H9 (cell line): Measurements from ENCODE around the gene TOP1. TPM values are rescaled to one million over a fixed set of nuclear protein-coding genes. Genes with fewer than 3 reads are reported as not detected.

Experiments
- DNase-seq: peaks from one replicate; pipeline ENCODE4 v3.0.0-alpha.2; 2017
- H2AFZ ChIP-seq: one replicate; pipeline ENCODE4 v1.6.1; 2013; ENCODE audit warnings: mild to moderate bottlenecking, low read length, control low read depth, moderate library complexity
- H2AK5ac ChIP-seq: 2 replicates; pipeline ENCODE4 v1.6.1; 2013; ENCODE audit warnings: low read length, control low read depth, mixed read lengths; ENCODE audit not compliant: insufficient read length
- H2BK120ac ChIP-seq: one replicate; pipeline ENCODE4 v1.6.1; 2013; ENCODE audit warnings: low read depth, mild to moderate bottlenecking, low read length, control low read depth, inconsistent platforms; ENCODE audit not compliant: poor library complexity, severe bottlenecking
- H2BK12ac ChIP-seq: 2 replicates; pipeline ENCODE4 v1.6.1; 2013; ENCODE audit warnings: low read length, control low read depth, mixed read lengths, low read depth; ENCODE audit not compliant: insufficient read length
- H2BK15ac ChIP-seq: 2 replicates; pipeline ENCODE4 v1.6.1; 2013; ENCODE audit warnings: low read depth, low read length, control low read depth
- H2BK20ac ChIP-seq: one replicate; pipeline ENCODE4 v1.6.1; 2013; ENCODE audit warnings: low read depth, mild to moderate bottlenecking, low read length, control low read depth, inconsistent platforms; ENCODE audit not compliant: poor library complexity, severe bottlenecking
- H2BK5ac ChIP-seq: 2 replicates; pipeline ENCODE4 v1.6.1; 2013; ENCODE audit warnings: low read length, control low read depth, mixed read lengths; ENCODE audit not compliant: insufficient read length
- H3K14ac ChIP-seq: 2 replicates; pipeline ENCODE4 v1.6.1; 2013; ENCODE audit warnings: low read length, control low read depth; ENCODE audit not compliant: insufficient read depth
- H3K18ac ChIP-seq: 2 replicates; pipeline ENCODE4 v1.6.1; 2013; ENCODE audit warnings: low read depth, mild to moderate bottlenecking, mixed read lengths, low read length, control low read depth; ENCODE audit not compliant: insufficient read length
- H3K23ac ChIP-seq: 2 replicates; pipeline ENCODE4 v1.6.1; 2013; ENCODE audit warnings: low read length, control low read depth, mixed read lengths, low read depth; ENCODE audit not compliant: insufficient read length
- H3K23me2 ChIP-seq: 2 replicates; pipeline ENCODE4 v1.6.1; 2013; ENCODE audit warnings: low read depth, mild to moderate bottlenecking, mixed read lengths, low read length, control low read depth; ENCODE audit not compliant: insufficient read length, poor library complexity, severe bottlenecking
- H3K27ac ChIP-seq: 2 replicates; pipeline ENCODE4 v1.5.1; 2013; ENCODE audit warnings: low read length, control low read depth, mixed read lengths, low read depth; ENCODE audit not compliant: insufficient read length
- H3K27me3 ChIP-seq: 2 replicates; pipeline ENCODE4 v1.6.1; 2013; ENCODE audit warnings: low read length, control low read depth, inconsistent platforms; ENCODE audit not compliant: insufficient read depth
- H3K4ac ChIP-seq: 2 replicates; pipeline ENCODE4 v1.6.1; 2013; ENCODE audit warnings: low read depth, mild to moderate bottlenecking, control low read depth, inconsistent platforms, low read length, moderate library complexity
- H3K4me1 ChIP-seq: 2 replicates; pipeline ENCODE4 v1.6.1; 2013; ENCODE audit warnings: low read length, control low read depth, inconsistent platforms; ENCODE audit not compliant: insufficient read depth
- H3K4me2 ChIP-seq: 2 replicates; pipeline ENCODE4 v1.6.1; 2013; ENCODE audit warnings: low read length, control low read depth, mixed read lengths; ENCODE audit not compliant: insufficient read length, insufficient read depth
- H3K56ac ChIP-seq: 2 replicates; pipeline ENCODE4 v1.6.1; 2013; ENCODE audit warnings: low read depth, mild to moderate bottlenecking, mixed read lengths, low read length, control low read depth; ENCODE audit not compliant: insufficient read length
- H3K79me1 ChIP-seq: 2 replicates; pipeline ENCODE4 v1.6.1; 2013; ENCODE audit warnings: low read depth, mild to moderate bottlenecking, moderate library complexity, low read length, control low read depth, inconsistent platforms; ENCODE audit not compliant: insufficient read depth, poor library complexity, severe bottlenecking
- H3K79me2 ChIP-seq: 2 replicates; pipeline ENCODE4 v1.6.1; 2013; ENCODE audit warnings: low read length, control low read depth, inconsistent platforms; ENCODE audit not compliant: insufficient read depth
- H3K9ac ChIP-seq: 2 replicates; pipeline ENCODE4 v1.6.1; 2013; ENCODE audit warnings: low read length, control low read depth, mixed read lengths; ENCODE audit not compliant: insufficient read length; ENCODE audit errors: extremely low read depth
- H3K9me3 ChIP-seq: one replicate; pipeline ENCODE4 v1.6.1; 2013; ENCODE audit warnings: low read depth, low read length, inconsistent platforms; ENCODE audit not compliant: control insufficient read depth
- H3T11ph ChIP-seq: one replicate; pipeline ENCODE4 v1.6.1; 2013; ENCODE audit warnings: mild to moderate bottlenecking, low read length, control low read depth, inconsistent platforms
- H4K20me1 ChIP-seq: one replicate; pipeline ENCODE4 v1.6.1; 2013; ENCODE audit not compliant: control insufficient read depth, insufficient read length, insufficient read depth
- H4K5ac ChIP-seq: 2 replicates; pipeline ENCODE4 v1.6.1; 2013; ENCODE audit warnings: low read depth, mild to moderate bottlenecking, mixed read lengths, low read length, control low read depth; ENCODE audit not compliant: insufficient read length
- H4K8ac ChIP-seq: replicated peaks from 2 replicates; pipeline ENCODE4 v1.6.1; 2013; ENCODE audit warnings: low read length, control low read depth, mixed read lengths, low read depth; ENCODE audit not compliant: insufficient read length
- H4K91ac ChIP-seq: 2 replicates; pipeline ENCODE4 v1.6.1; 2013; ENCODE audit warnings: low read depth, mild to moderate bottlenecking, moderate library complexity, mixed read lengths, low read length, control low read depth; ENCODE audit not compliant: insufficient read length
- H3K27ac Mint-ChIP-seq, 3 experiments: 2 replicates in 2 of 3; 3 replicates in 1 of 3; pipeline ENCODE4 v1.8.0; 2020 to 2021; ENCODE audit warnings: mixed read lengths in 3 of 3, mild to moderate bottlenecking in 1 of 3, moderate library complexity in 1 of 3
- H3K27me3 Mint-ChIP-seq: 2 replicates; pipeline ENCODE4 v1.8.0; 2021; ENCODE audit warnings: low read depth, mild to moderate bottlenecking, moderate library complexity, mixed read lengths
- H3K36me3 Mint-ChIP-seq, 3 experiments: 2 replicates in 2 of 3; 3 replicates in 1 of 3; pipeline ENCODE4 v1.8.0; 2020 to 2021; ENCODE audit warnings: low read depth in 3 of 3, mixed read lengths in 3 of 3; ENCODE audit not compliant: insufficient read depth in 1 of 3
- H3K4me1 Mint-ChIP-seq, 2 experiments: 2 replicates each; pipeline ENCODE4 v1.8.0; 2020; ENCODE audit warnings: mixed read lengths in 2 of 2
- H3K4me3 Mint-ChIP-seq, 2 experiments: 2 replicates in 1 of 2; 3 replicates in 1 of 2; pipeline ENCODE4 v1.8.0; 2020 to 2021; ENCODE audit warnings: mild to moderate bottlenecking in 2 of 2, mixed read lengths in 2 of 2, moderate library complexity in 1 of 2
- H3K9me3 Mint-ChIP-seq, 2 experiments: 2 replicates in 1 of 2; 3 replicates in 1 of 2; pipeline ENCODE4 v1.8.0; 2020; ENCODE audit warnings: mild to moderate bottlenecking in 2 of 2, mixed read lengths in 2 of 2, moderate library complexity in 1 of 2
- CTCF ChIP-seq: fragments of 200-600 bp; sonication (generic); conservative IDR thresholded peaks from 3 replicates; pipeline ENCODE4 v1.8.0; 2021; ENCODE audit warnings: antibody characterized with exemption, mild to moderate bottlenecking
- WGBS: extraction: QIAGEN DNeasy Blood & Tissue Kit; methylation state at CpG from one replicate; pipeline ENCODE4 v1.1.7; 2013; ENCODE audit warnings: missing lambda C conversion rate, low lambda C conversion rate, mixed read lengths; ENCODE audit not compliant: insufficient read length; ENCODE audit errors: extremely low coverage; 5-methylcytosine and 5-hydroxymethylcytosine counted together
- total RNA-seq: library from RNA; stranded (reverse); gene quantifications from 2 replicates; pipeline ENCODE4 v1.2.1, GENCODE V29; 2021

Gene TOP1
- total RNA-seq, 1 experiment from 2014 or later = 96.4 TPM

GRCh38 chr20:40992349-40993113 is 36.1 kb upstream of the TOP1 start:
- H3K27me3 Mint-ChIP-seq = peaks cover 4% of the 10 kb centered on the region; the same call in 1 of the 2 replicates
- no CpG with 5 or more reads among the region's 2 CpGs for WGBS
- no peak for TF ChIP-seq CTCF

More at GRCh38 chr20:40992349-40993113, 36.1 kb upstream of the TOP1 start:
- Histone ChIP-seq H2AFZ (no peak overlapping the region), H3K18ac (no peak overlapping the region), H3K9me3 (no peaks in the 10 kb centered on the region), H2BK5ac (no peak overlapping the region), H2BK20ac (no peak overlapping the region), H3K79me1 (no peaks in the 10 kb centered on the region), H2BK120ac (no peak overlapping the region), H3T11ph (no peak overlapping the region), H3K4ac (no peak overlapping the region), H3K9ac (no peak overlapping the region), H3K27ac (no peak overlapping the region), H4K91ac (no peak overlapping the region), H2BK12ac (no peak overlapping the region), H2AK5ac (no peak overlapping the region), H2BK15ac (no peak overlapping the region), H3K79me2 (no peaks in the 10 kb centered on the region), H3K14ac (no peak overlapping the region), H4K8ac (no peak overlapping the region), H3K23ac (no peak overlapping the region), H3K23me2 (no peaks in the 10 kb centered on the region), H4K5ac (no peak overlapping the region), H3K4me2 (no peak overlapping the region), H4K20me1 (no peaks in the 10 kb centered on the region), H3K4me1 (no peaks in the 10 kb centered on the region), H3K56ac (no peak overlapping the region), H3K27me3 (no peaks in the 10 kb centered on the region)
- no peaks in the 10 kb centered on the region; a peak in 1 of 5 replicates for H3K9me3 Mint-ChIP-seq
- H3K4me3 Mint-ChIP-seq = no peak overlapping the region
- H3K27ac Mint-ChIP-seq = no peak overlapping the region
- H3K4me1 Mint-ChIP-seq = peaks cover 12 to 17% of the 10 kb centered on the region in 2 experiments
- H3K36me3 Mint-ChIP-seq = no peaks in the 10 kb centered on the region
- no peak for DNase-seq
